GM21390 (cell line): Measurements from ENCODE around the gene ZCWPW1.

Source experiments
- ATAC-seq: cut with Tn5 transposase; IDR thresholded peaks from one replicate; pipeline ENCODE4 v1.9.1; 2021; ENCODE audit not compliant: unreplicated experiment

ZCWPW1 gene

DNA sequence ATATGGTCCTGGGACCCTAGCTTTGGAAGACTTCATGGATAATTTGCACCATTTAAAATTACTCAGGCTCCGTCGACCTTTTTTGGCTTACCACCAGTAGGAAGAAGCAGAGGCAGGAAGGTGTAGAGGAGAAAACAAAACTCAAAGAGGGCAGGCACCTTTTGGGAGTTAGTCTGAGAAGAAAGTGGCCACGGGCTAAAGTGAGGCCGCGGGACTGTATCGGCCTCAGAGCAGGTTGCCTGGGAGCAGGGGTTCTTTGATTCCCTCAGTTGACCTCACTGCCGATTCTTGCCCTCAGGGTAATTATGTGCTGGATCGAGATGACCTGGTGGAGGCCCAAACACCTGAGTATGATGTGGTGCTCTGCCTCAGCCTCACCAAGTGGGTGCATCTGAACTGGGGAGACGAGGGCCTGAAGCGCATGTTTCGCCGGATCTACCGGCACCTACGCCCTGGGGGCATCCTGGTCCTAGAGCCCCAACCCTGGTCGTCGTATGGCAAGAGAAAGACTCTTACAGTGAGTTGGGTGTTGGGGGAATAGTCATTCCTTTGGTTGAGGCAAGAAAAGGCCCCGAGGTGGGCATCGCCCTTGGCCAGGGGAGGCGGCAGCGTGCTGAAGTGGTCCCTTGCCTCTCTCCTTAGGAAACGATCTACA lies 4.2 kb upstream of the ZCWPW1 start:
- no peak for ATAC-seq

DNA sequence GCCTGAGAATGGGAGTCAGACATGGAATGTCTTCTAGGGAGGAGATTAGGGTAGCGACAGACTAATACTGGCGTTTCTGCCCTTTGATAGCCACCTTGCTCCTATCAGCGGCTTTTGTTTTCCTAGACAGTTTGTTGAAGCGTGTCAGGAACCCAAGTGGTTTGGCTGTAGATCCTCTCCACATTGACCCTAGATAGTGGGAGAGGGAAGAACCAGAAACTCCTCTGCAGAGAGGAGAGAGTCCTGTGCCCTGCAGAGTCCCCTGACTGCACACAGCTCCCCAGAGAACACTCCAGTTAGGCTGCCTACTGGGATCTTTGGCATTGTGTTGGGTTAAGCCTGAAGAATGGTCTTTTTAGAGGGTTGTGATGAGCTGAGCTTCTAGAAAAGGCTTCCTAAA lies 3.5 kb upstream of the ZCWPW1 start:
- no peak for ATAC-seq

DNA sequence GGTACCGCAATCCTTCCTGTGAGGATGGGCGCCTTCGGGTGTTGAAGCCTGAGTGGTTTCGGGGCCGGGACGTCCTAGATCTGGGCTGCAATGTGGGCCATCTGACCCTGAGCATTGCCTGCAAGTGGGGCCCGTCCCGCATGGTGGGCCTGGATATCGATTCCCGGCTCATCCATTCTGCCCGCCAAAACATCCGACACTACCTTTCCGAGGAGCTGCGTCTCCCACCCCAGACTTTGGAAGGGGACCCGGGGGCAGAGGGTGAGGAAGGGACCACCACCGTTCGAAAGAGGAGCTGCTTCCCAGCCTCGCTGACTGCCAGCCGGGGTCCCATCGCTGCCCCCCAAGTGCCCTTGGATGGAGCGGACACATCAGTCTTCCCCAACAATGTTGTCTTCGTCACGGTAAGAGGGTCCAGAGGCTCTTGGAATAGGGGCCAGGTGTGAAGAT lies 2.8 kb upstream of the ZCWPW1 start:
- ATAC-seq = no peak

DNA sequence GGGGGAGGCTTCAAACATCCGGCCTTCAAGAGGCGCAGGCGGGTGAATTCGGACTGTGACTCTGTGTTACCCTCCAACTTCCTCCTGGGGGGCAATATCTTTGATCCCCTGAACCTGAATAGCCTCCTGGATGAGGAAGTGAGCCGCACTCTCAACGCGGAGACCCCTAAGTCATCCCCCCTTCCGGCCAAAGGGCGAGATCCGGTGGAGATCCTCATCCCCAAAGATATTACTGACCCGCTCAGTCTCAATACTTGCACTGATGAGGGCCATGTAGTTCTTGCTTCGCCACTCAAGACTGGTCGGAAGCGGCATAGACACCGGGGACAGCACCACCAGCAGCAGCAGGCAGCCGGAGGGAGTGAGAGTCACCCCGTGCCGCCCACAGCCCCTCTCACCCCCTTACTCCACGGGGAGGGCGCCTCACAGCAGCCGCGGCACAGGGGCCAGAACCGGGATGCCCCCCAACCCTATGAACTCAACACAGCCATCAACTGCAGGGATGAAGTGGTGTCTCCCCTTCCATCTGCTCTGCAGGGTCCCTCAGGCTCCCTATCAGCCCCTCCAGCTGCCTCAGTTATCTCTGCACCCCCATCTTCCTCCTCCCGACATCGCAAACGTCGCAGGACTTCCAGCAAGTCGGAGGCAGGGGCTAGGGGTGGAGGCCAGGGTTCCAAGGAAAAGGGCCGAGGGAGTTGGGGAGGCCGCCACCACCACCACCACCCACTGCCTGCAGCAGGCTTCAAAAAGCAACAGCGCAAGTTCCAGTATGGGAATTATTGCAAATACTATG lies 2.2 kb upstream of the ZCWPW1 start:
- ATAC-seq = no peak

DNA sequence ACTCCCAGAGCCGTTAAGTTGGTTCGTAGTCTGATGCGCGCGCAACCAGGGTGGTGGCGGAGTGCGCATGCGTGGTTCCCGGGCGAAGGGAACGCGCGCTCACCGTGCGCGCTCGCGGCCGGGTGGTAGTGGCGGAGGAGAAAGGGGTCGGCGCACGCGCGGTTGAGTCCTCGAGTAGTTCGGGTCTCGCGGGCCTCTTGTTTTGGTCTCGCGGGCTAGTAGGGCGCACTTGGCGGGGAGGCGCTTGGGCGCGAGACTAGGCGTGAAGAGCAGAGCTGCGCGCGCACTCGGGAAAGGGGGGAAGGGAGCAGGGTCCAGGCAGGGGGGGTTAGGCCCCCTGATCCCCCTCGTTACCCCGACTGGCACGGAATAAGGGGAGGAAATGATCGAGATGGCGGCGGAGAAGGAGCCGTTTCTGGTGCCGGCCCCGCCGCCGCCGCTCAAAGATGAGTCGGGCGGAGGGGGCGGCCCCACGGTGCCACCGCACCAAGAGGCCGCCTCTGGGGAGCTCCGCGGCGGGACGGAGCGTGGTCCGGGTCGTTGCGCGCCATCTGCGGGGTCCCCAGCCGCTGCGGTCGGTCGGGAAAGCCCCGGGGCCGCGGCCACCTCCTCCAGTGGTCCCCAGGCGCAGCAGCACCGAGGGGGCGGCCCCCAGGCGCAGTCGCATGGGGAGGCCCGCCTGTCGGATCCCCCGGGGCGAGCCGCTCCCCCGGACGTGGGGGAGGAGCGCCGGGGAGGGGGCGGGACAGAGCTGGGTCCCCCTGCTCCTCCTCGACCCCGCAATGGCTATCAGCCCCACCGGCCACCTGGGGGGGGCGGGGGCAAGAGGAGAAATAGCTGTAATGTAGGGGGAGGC lies 1.4 kb upstream of the ZCWPW1 start, which contains the start of gene MEPCE:
MEPCE (plus strand) TSS at position 195 of the 856 bp plus-strand sequence; CDS start at position 383, 188 bp downstream.
- ATAC-seq = peak; percentile 34

DNA sequence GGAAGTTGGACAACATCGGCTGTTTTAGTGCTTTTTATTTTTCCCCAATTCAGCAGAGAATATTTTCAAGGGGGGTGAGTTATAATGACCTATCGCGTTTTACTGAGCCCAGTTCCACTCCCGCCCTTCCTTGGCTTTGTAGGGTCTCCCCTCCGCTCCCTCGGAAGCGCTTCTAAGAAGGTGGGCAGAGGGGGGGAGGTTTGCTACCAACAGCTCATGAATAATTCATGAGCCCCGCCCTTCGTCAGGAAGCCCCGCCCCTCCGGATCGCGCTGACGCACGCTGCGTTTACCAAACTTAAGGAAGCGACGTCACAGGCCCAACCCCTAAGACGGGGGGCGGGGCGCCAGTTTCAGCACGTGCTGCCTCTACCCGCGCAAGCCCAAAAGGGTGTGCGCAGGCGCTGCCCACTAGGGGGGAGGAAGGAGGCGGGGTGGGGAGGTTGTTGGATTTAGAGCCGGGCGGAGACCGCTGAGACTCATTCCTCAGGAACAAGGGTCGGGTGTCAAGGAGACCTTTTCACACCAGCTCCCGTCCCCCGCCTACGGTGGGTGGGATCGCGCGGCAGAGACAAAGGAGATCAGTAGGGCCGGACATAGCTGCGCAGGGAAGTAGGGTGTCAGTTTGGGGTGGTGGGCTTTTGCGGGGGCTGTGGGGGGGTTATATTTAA lies 599 bp upstream of the ZCWPW1 start:
- ATAC-seq = peak; percentile 42

DNA sequence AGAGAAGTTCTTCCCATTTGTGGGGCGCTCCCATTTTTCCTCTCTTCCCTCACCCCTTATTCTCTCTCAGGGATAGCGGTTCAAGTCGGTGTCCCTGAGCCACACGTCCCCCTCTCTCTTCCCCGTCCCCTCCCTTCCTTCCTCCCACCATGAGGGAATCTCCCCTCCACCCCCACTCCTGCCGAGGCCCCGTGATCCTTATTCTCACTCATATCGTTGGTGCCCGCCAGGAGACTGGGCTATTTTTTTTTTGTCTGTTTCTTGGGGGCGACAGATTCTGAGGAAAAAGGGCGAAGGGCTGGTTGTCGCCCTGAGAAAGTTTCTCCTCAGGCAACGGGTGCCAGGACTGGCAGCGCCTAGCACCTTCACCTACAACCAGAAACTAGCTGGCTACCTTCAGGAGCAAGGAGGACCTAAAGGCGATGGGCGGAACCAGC lies 723 bp downstream of the ZCWPW1 start:
- ATAC-seq = no peak

DNA sequence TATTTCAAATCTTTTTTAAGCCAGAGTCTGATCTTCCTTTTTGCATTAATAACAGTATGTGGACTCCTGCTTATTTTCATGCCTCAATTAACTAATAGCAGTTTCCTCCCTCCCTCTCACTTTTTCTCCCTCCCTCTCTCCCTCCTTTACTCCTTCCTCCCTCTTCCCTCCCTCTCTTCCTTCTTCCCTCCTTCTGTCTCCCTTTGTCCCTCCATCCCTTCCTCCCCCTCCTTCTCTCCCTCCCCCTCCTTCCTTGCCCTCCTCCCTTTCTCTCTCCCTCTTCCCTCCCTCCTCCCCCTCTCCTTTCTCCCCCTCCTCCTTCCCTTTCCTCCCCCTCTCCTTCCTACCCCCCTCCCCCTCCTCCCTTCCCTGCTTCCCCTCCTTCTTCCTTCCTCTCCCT lies 2.0 kb downstream of the ZCWPW1 start:
- ATAC-seq = no peak

DNA sequence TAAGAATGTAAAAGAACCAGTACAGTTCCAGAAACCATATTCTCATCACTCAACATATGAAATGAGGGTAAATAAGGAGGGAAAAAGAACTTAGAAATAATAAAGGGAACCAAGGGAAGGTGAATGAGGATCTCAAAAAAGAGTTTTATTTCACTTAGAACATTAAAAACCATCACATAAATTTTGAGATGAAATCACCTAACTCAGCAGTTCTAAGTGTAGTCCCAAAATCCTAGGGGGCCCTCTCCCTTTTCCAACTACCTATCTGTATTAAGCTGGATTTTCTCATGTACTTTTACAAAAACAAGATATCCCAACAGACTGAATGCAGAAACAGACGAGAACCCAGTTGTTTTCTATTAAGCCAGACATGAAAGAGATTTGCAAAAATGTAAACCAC lies 3.2 kb downstream of the ZCWPW1 start:
- no peak for ATAC-seq

DNA sequence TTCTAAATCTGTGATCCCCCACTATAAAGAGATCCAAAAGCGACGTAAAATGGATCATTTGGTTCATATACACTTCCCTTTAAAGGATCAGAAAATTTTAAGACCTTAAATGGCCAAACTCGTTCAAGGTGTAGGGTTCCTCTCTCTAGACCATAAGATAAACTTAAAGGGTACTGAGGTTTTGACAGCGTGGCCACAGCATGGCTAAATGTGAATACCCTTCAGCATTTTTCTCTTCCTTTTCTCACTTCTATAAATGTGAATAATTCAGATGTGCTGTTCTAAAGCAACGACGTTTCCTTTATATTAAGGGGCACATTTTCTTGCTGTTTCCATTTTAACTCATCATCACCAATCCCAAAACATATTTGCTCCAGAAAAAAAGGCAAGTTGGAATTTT lies 5.2 kb downstream of the ZCWPW1 start:
- no peak for ATAC-seq

DNA sequence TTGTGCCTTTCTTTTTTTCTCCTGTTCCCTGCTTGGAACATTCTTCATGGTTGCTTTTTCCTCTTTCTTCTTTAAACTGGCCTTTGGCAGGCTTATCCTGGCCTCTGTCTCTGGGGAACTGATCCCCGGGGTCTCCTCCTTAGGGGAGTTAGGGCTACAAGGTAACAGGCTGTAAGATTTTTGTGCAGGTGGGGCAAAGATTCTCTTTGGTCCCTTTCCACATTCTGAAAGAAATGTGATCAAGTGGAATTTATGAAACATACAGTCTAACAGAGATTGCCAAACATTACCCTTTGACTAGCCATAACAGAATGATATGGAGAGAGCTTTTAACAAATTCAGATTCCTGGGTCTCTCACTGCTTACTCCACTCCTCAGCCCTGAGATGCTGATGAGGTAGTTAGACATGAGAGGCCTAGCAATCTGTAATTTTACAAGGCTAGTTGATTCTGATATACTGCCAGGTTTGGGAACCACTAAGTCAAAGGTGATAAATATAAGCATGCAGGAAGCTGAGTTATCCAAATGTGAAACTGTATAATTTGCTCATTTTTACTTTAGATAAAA lies 8.8 kb downstream of the ZCWPW1 start:
- ATAC-seq = no peak

DNA sequence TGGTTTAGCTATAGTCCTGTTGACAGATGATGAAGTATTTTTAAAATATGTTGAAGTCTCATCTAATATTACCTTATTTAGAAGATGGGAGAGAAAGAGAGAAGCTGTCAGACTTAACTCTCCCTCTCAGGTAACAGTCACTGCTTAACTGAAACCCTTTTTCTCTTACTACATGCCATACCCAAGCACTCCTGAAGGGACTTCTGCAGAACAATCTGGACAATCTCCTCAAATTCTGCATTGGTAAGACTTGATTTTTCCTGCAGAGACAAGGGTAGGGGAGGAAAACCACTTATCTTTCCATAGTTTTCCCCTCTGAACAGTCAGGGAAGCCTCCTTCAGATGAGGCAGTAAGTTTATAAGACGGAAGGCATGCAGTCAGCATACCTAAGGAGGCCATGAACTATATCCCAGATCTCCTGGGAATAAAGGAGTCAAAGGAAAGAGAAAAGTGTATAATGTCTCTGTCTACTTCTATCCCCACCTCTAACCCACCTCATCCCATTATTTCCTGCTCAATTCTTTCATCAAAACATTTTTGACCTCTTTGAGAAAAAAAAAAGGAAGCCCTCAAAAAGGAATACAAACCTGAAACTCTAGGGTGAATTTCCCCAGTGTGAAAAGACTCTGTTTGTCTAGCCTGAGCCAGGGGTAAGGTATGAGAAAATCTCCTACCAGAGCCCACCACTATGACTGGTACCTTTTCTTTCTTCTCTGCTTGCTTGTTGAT lies 9.4 kb downstream of the ZCWPW1 start:
- ATAC-seq = no peak

DNA sequence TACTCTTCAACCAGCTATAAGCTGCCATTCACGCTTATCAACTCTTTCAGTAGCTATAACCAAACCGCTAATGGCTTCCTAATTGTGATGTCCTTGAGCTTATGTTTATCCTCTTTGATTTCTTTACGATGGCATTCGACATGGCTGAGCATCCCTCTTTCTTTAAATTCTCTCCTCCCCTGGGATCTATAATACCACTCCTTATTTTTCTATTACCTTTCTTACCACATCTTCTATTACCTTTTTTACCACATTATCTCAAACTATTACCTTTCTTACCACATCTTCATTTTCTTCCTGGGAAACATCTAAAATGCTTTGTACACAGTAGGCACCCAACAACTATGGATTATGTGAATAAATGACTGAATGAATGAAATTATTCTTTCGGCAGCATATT lies 13.1 kb downstream of the ZCWPW1 start:
- ATAC-seq = no peak

DNA sequence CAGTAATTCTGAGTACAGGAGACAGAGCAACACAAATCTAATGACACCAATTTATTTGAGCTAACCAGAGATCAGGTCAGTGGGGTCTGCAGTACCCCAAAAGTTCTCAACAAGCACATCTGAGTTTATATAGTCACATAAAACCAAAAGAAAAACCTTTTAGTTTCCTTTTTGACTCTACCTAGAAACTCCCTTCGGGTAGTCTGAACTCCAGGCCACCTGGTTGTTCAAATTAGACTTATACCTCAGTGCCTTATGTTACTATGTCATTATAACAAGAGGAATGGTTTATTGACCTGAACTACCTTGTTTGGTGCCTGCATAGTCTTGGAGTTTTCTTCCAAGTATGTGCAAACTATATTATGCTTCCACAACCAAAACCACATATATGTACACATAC lies 14.6 kb downstream of the ZCWPW1 start:
- ATAC-seq = no peak

DNA sequence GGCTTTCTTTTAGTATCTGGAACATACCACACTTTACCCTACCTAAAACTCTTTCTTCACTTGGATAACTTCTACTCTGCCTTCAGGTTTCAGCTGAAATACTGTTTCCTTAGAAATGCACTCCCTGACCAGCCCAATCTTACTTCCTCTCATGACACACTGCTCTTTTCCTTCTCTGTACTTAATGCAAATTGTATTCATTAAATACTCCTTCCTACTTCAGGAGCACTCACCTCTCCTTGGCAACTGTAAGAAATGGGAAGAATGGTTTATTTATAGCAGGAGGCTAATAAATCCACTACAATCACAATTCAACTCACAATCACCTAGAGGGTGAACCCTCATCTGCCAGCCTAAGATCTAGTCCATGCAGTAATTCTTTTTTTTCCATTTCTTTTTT lies 15.2 kb downstream of the ZCWPW1 start:
- ATAC-seq = no peak

DNA sequence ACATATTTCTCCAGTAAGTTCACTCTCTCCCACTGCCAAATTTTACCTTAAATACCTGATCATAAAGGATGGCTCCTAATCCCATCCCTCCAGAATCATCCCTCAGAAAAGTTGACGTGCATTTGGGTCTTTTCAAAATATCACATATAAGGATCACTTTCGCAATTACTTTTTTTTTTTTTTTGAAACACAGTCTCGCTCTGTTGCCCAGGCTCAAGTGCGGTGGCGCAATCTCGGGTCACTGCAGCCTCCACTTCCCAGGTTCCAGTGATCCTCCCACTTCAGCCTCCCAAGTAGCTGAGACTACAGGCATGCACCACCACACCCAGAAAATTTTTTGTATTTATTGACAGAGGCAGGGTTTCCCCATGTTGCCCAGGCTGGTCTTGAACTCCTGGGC lies 17.4 kb downstream of the ZCWPW1 start:
- ATAC-seq = no peak

DNA sequence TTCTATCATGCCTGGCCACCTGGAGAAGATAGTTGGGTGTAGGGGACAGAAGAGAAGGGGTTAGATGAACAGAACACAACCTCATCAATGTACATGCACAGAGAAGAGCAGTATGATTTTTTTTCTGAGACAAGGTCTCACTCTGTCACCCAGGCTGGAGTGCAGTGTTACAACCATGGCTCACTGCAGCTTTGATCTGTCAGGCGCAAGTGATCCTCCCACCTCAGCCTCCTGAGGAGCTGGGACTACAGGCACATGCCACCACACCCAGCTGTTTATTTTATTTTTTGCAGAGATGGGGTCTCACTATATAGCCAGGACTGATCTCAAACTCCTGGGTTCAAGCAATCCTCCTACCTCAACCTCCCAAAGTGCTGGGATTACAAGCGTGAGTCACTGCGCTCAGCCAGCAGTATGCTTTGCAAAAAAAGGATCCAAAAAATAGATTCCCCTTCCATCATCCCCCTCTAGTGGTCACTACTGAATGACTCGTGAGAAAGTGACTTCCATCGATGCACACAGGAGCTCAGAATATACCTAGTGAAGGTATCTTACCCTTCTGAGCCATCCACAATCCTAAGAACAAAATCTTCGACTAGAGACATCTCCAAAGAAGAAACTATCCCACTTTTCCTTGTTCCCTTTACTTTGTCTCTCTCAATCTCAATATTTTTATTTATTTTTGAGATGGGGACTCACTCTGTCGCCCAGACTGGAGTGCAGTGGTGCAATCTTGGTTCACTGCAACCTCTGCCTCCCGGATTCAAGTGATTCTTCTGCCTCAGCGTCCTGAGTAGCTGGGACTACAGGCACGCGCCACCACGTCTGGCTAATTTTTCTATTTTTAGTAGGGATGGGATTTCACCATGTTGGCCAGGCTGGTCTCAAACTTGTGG lies 21.0 kb downstream of the ZCWPW1 start:
- peak; percentile 64 for ATAC-seq

DNA sequence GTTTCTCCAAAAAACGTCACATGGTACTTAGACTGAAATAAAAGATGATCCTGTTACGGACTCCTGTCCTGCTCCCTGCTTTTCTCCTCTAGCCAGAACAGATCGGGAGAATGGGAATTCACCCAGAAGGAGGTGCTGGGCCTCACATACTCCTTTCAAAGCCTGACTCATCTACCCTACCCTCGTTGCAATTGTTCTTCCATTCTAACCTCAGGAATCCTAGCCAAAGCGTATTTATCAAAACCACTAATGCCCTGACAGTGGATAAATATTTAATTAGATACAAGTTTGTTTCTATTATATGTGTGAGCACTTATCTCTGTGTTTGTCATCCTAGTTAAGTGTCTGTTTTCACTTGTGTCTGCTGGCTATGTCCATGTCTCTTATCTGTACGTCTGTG lies 21.7 kb downstream of the ZCWPW1 start:
- no peak for ATAC-seq

DNA sequence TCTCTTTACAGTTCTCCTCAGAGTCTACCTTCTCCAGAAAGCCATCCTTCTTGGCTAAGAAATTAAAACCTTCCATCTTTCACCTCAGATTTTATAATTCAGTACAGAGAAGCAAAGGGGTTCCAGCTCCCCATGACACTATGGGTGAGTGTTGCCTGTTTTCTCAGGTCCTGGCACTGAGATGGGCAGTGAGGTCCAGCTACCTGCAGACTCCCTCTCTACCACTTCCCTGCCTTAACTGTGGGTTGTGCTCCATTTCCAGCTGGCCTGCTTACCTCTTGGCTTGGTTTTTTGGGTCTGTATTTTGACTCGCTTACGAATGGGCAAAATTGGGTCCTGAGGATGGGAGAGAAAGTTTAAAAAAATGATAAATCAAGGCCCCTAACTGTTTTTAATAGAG lies 26.3 kb downstream of the ZCWPW1 start:
- no peak for ATAC-seq
